HUES6 (cell line): ENCODE results near the gene TRIOBP.
A peak's percentile ranks its signal among the peaks of the same experiment; 100 is the strongest.

Experiments
- H3K27ac ChIP-seq: 2 replicates; pipeline ENCODE4 v1.7.0; 2013; ENCODE audit warnings: low read depth, mild to moderate bottlenecking, low read length, inconsistent platforms
- H3K27me3 ChIP-seq: 2 replicates; pipeline ENCODE4 v1.6.1; 2013; ENCODE audit warnings: low read length; ENCODE audit not compliant: control insufficient read depth, insufficient read depth
- H3K36me3 ChIP-seq: 2 replicates; pipeline ENCODE4 v1.6.1; 2013; ENCODE audit warnings: low read length; ENCODE audit not compliant: control insufficient read depth, insufficient read depth
- H3K4me1 ChIP-seq: 2 replicates; pipeline ENCODE4 v1.6.1; 2013; ENCODE audit warnings: low read length; ENCODE audit not compliant: control insufficient read depth, insufficient read depth
- H3K4me3 ChIP-seq: 2 replicates; pipeline ENCODE4 v1.5.1; 2013; ENCODE audit warnings: low read depth, low read length
- H3K9ac ChIP-seq: one replicate; pipeline ENCODE4 v1.6.1; 2013; ENCODE audit warnings: mild to moderate bottlenecking, low read length
- H3K9me3 ChIP-seq: 2 replicates; pipeline ENCODE4 v1.6.1; 2013; ENCODE audit warnings: low read depth, low read length; ENCODE audit not compliant: control insufficient read depth, insufficient read depth

The TRIOBP gene

DNA sequence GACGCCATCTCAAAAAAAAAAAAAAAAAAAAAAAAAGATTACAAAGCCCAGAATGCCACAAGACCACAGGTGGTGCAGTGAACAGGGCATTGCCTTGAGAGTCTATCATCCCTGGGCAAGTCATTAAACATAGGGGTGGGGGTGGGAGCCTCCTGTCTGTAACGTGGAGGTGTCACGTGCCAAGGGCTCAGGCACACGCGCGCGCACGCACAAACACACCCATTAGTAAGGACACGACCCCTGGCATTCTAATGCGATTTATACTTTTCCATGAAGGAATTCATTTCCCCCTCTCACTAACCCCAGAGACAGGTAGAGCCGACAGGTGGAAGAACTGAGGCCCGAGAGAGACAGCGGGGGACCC lies 105.1 kb downstream of the TRIOBP start:
- no peak overlapping the region for H3K27ac ChIP-seq
- no peaks in the 10 kb centered on the region for H3K36me3 ChIP-seq
- no peaks in the 10 kb centered on the region for H3K9me3 ChIP-seq
- peaks cover 21% of the 10 kb centered on the region for H3K4me1 ChIP-seq
- H3K9ac ChIP-seq = no peak overlapping the region
- peak overlapping the region; percentile 93 for H3K4me3 ChIP-seq
- H3K27me3 ChIP-seq = peaks cover 47% of the 10 kb centered on the region

DNA sequence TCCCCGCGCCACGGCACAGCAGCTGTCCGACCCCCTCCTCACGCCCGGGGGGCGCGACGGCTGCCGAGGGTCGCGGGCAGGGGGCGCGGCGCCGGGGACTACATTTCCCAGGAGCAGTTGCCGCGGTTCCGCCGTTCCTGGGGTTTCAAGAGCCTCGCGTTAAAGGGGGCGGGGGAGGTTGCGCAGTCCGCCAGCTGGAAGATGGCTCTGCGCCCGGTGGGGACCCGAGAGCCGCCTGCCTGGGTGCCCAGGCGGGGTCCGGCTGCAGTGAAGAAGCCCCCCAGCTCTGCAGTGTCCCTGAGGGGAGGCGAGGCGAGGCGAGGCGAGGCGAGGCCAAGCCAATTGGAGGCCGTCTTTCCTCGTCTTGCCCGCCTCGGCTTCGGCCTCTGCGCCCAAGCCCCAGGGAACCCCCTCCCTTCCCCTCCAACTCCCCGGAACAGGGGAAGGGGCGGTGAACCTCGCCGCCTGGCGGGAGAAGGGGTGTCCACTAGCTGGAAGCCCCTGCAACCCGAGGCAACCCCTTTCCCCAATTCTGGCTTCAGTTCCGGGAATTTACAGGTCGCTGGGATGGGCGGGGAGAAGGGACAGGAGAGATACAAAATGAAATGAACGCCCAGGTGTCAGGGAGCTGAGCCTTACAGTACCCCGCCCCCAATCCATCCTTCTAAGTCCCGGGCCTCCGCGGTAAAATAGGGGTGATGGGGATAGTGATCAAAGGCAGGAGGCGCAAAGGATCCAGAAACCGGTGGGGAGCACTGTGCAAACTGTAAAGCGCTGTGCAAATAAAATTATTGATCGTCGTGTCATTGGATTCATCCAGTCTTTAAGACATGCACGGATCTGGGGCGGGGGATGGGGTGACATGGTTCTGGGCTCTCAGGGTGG lies 105.7 kb downstream of the TRIOBP start:
- Histone ChIP-seq H3K4me3 (peak overlapping the region; percentile 93), H3K4me1 (peaks cover 21% of the 10 kb centered on the region), H3K9ac (peak overlapping the region; percentile 36), H3K27ac (no peak overlapping the region), H3K36me3 (no peaks in the 10 kb centered on the region), H3K9me3 (no peaks in the 10 kb centered on the region), H3K27me3 (peaks cover 47% of the 10 kb centered on the region)

- Histone ChIP-seq H3K4me3 (peak overlapping the region; percentile 93), H3K27ac (no peak overlapping the region), H3K27me3 (peaks cover 43% of the 10 kb centered on the region), H3K36me3 (no peaks in the 10 kb centered on the region), H3K4me1 (peaks cover 21% of the 10 kb centered on the region), H3K9ac (peak overlapping the region; percentile 91), H3K9me3 (no peaks in the 10 kb centered on the region)
Measured at GRCh38 chr22:37803195-37803638, 106.4 kb downstream of the TRIOBP start.

- no peaks in the 10 kb centered on the region for H3K9me3 ChIP-seq
- H3K27ac ChIP-seq = peak overlapping the region; percentile 66; the same call in 1 of the 2 replicates
- H3K27me3 ChIP-seq = peaks cover 45% of the 10 kb centered on the region
- peaks cover 21% of the 10 kb centered on the region for H3K4me1 ChIP-seq
- peak overlapping the region; percentile 93 for H3K4me3 ChIP-seq
- peak overlapping the region; percentile 91 for H3K9ac ChIP-seq
- no peaks in the 10 kb centered on the region for H3K36me3 ChIP-seq
Measured at GRCh38 chr22:37803639-37804351, 106.9 kb downstream of the TRIOBP start.

GRCh38 chr22:37804352-37804880 lies 107.6 kb downstream of the TRIOBP start:
- Histone ChIP-seq H3K27me3 (peaks cover 42% of the 10 kb centered on the region), H3K4me1 (peaks cover 21% of the 10 kb centered on the region), H3K36me3 (no peaks in the 10 kb centered on the region), H3K27ac (peak overlapping the region; percentile 66; the same call in 1 of the 2 replicates), H3K9me3 (no peaks in the 10 kb centered on the region), H3K4me3 (peak overlapping the region; percentile 93), H3K9ac (peak overlapping the region; percentile 91)

DNA sequence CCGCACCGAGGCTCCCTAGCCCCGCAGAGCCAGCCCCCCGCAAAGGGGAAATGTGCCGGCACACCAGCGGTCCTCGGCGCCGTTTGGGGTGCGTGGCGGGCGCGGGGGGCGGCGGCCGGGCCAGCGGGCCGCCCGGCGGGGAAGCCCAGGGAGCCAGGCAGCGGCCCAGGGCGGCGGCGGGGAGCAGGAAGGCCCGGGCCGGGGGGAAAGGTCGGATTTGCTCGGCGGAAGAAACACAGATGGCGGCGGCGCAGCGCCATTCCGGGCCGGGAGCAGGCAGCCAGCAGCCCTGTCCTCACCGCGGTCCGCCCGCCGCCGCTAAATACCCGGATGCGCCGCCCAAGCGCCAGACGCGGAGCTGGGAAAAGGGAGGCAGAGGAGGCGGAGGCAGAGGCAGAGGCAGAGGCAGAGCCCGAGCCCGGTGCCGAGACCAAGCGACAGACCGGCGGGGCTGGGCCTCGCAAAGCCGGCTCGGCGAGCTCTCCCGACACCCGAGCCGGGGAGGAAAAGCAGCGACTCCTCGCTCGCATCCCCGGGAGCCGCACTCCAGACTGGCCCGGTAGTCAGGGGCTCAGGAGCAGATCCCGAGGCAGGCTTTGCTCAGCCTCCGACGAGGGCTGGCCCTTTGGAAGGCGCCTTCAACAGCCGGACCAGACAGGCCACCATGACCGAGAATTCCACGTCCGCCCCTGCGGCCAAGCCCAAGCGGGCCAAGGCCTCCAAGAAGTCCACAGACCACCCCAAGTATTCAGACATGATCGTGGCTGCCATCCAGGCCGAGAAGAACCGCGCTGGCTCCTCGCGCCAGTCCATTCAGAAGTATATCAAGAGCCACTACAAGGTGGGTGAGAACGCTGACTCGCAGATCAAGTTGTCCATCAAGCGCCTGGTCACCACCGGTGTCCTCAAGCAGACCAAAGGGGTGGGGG lies 108.3 kb downstream of the TRIOBP start:
- Histone ChIP-seq H3K27me3 (peaks cover 42% of the 10 kb centered on the region), H3K9ac (peak overlapping the region; percentile 91), H3K4me3 (peak overlapping the region; percentile 93), H3K4me1 (peaks cover 21% of the 10 kb centered on the region), H3K36me3 (no peaks in the 10 kb centered on the region), H3K9me3 (no peaks in the 10 kb centered on the region), H3K27ac (peak overlapping the region; percentile 70; the same call in 1 of the 2 replicates)

DNA sequence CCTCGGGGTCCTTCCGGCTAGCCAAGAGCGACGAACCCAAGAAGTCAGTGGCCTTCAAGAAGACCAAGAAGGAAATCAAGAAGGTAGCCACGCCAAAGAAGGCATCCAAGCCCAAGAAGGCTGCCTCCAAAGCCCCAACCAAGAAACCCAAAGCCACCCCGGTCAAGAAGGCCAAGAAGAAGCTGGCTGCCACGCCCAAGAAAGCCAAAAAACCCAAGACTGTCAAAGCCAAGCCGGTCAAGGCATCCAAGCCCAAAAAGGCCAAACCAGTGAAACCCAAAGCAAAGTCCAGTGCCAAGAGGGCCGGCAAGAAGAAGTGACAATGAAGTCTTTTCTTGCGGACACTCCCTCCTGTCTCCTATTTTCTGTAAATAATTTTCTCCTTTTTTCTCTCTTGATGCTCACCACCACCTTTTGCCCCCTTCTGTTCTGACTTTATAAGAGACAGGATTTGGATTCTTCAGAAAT lies 109.0 kb downstream of the TRIOBP start:
- Histone ChIP-seq H3K9me3 (no peaks in the 10 kb centered on the region), H3K36me3 (no peaks in the 10 kb centered on the region), H3K27ac (peak overlapping the region; percentile 70; the same call in 1 of the 2 replicates), H3K9ac (peak overlapping the region; percentile 91), H3K4me3 (peak overlapping the region; percentile 93), H3K27me3 (peaks cover 42% of the 10 kb centered on the region), H3K4me1 (peaks cover 21% of the 10 kb centered on the region)

- Histone ChIP-seq H3K27ac (no peak overlapping the region), H3K4me3 (peak overlapping the region; percentile 93), H3K4me1 (peaks cover 21% of the 10 kb centered on the region), H3K9ac (peak overlapping the region; percentile 91), H3K36me3 (no peaks in the 10 kb centered on the region), H3K9me3 (no peaks in the 10 kb centered on the region), H3K27me3 (peaks cover 37% of the 10 kb centered on the region)
Measured at GRCh38 chr22:37806409-37807333, 109.8 kb downstream of the TRIOBP start.

GRCh38 chr22:37807410-37808293 lies 110.8 kb downstream of the TRIOBP start, which contains the start of gene GCAT:
TSS of gene GCAT (plus strand) at chr22:37807934. CDS start at chr22:37807968, 34 bp downstream.
- Histone ChIP-seq H3K27me3 (peaks cover 33% of the 10 kb centered on the region), H3K4me3 (peak within 1 kb of the TSS; percentile 93), H3K4me1 (peaks cover 19% of the 10 kb centered on the region), H3K9ac (peak within 1 kb of the TSS; percentile 91), H3K27ac (no peak within 1 kb of the TSS), H3K9me3 (no peaks in the 10 kb centered on the region), H3K36me3 (no peaks in the 10 kb centered on the region; the same call in 1 of the 2 replicates)
